Fibroblast of peridontal ligament (primary cell): ENCODE results near the gene CSGALNACT2.
"Not testable (repeated sequence)": the region's sequence is repeated elsewhere in the genome, so short reads cannot be mapped to it uniquely, and the experiment has no call there.

ENCODE experiments used
- DNase-seq: peaks from one replicate; pipeline ENCODE4 v3.0.0-alpha.2; 2010; ENCODE audit errors: extremely low read depth

Gene CSGALNACT2

GRCh38 chr10:43177595-43177994, 39.4 kb downstream of the CSGALNACT2 start:
- DNase-seq, result peak; percentile 32

GRCh38 chr10:43181146-43181545, 42.9 kb downstream of the CSGALNACT2 start:
- DNase-seq, result no peak

- not testable (repeated sequence) for DNase-seq
These were observed 45.5 kb downstream of the CSGALNACT2 start for GRCh38 chr10:43183764-43184163.

GRCh38 chr10:43186150-43186549, 47.9 kb downstream of the CSGALNACT2 start:
- no peak for DNase-seq

GRCh38 chr10:43187213-43187612, 49.0 kb downstream of the CSGALNACT2 start:
- DNase-seq, result no peak

GRCh38 chr10:43188702-43189101, 50.5 kb downstream of the CSGALNACT2 start:
- peak; percentile 79 for DNase-seq

- no peak for DNase-seq
These were observed 52.0 kb downstream of the CSGALNACT2 start for GRCh38 chr10:43190289-43190688.

- peak; percentile 22 for DNase-seq
These were observed 52.5 kb downstream of the CSGALNACT2 start for GRCh38 chr10:43190775-43191174.

- no peak for DNase-seq
These were observed 54.6 kb downstream of the CSGALNACT2 start for GRCh38 chr10:43192884-43193283.

GRCh38 chr10:43193496-43194080, 55.3 kb downstream of the CSGALNACT2 start:
- DNase-seq, result no peak

GRCh38 chr10:43194266-43194665, 56.0 kb downstream of the CSGALNACT2 start:
- DNase-seq, result no peak

- no peak for DNase-seq
These were observed 56.6 kb downstream of the CSGALNACT2 start for GRCh38 chr10:43194859-43195258.

- DNase-seq, result no peak
These were observed 57.3 kb downstream of the CSGALNACT2 start for GRCh38 chr10:43195557-43195956.

- no peak for DNase-seq
These were observed 58.1 kb downstream of the CSGALNACT2 start for GRCh38 chr10:43196131-43196980.

- DNase-seq, result no peak
These were observed 59.0 kb downstream of the CSGALNACT2 start for GRCh38 chr10:43196981-43197833.

- no peak for DNase-seq
These were observed 59.8 kb downstream of the CSGALNACT2 start for GRCh38 chr10:43197834-43198681.

- DNase-seq, result no peak
These were observed 60.4 kb downstream of the CSGALNACT2 start for GRCh38 chr10:43198682-43199005.

GRCh38 chr10:43199088-43199683, 60.9 kb downstream of the CSGALNACT2 start:
- DNase-seq, result no peak

- no peak for DNase-seq
These were observed 61.7 kb downstream of the CSGALNACT2 start for GRCh38 chr10:43199684-43200537.
